ENCODE results near the gene CEP295NL.

DNA sequence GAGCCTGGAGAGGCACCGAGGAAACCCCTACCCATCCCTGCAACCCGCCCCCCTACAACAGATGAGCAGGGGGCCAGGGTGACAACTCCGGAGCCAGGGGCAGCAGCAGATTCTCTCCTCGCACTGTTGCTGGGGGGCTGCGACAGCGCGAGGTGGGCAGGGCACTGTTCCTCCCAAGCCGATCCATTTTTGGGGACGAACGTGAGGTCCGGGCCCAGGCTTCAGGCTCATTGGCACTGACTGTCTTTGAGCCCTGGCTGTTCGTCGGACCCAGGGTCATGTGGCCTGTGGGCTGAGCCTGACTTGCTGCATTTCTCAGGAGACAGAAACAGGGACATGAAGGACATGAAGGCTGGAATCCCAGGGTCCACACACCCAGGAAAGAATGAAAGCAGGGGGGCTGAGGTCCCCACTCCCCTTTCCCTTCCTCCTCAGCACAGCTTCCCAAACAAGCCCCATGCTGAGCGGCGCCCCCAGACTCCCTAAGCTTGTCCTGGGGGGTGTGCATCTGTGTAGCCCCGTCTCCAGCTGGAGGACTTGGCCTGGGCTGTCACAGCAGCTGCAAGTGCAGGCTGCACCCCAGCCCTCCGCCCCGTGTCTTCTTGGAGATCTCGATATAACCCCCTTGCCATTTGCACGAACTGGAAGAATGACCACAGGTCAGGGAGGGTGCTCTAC lies 18.7 kb downstream of the CEP295NL start:
- TF ChIP-seq SP1 (IDR thresholded peaks at IDR 0.05) (no peak), HDGF (IDR thresholded peaks at IDR 0.05; ENCODE audit: borderline replicate concordance) (no peak), ELF4 (IDR thresholded peaks at IDR 0.05) (no peak), FOXM1 (IDR thresholded peaks at IDR 0.05; ENCODE audit: borderline replicate concordance) (no peak), TARDBP (IDR thresholded peaks at IDR 0.05) (no peak), SUZ12 (IDR thresholded peaks at IDR 0.05) (no peak), NFRKB (IDR thresholded peaks at IDR 0.05) (no peak), LEF1 (IDR thresholded peaks at IDR 0.05; ENCODE audit: borderline replicate concordance) (no peak), FOXK2 (IDR thresholded peaks at IDR 0.05) (no peak), ARNT (IDR thresholded peaks at IDR 0.05) (no peak), ZNF384 (IDR thresholded peaks at IDR 0.05) (no peak)
- TF ChIP-seq, protein P1, sequence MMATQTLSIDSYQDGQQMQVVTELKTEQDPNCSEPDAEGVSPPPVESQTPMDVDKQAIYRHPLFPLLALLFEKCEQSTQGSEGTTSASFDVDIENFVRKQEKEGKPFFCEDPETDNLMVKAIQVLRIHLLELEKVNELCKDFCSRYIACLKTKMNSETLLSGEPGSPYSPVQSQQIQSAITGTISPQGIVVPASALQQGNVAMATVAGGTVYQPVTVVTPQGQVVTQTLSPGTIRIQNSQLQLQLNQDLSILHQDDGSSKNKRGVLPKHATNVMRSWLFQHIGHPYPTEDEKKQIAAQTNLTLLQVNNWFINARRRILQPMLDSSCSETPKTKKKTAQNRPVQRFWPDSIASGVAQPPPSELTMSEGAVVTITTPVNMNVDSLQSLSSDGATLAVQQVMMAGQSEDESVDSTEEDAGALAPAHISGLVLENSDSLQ (IDR thresholded peaks at IDR 0.05): no peak
